SKM-1 (cell line): ENCODE results near the gene ACP3.
A peak's percentile ranks its signal among the peaks of the same experiment; 100 is the strongest.
"Not testable (repeated sequence)": the region's sequence is repeated elsewhere in the genome, so short reads cannot be mapped to it uniquely, and the experiment has no call there.

ENCODE experiments used
- DNase-seq: peaks from one replicate; lab custom pipeline; 2025; ENCODE audit not compliant: unreplicated experiment; lab: John Stamatoyannopoulos, UW

Gene ACP3

GRCh38 chr3:132317229-132317948 is at the start of gene ACP3:
Gene ACP3, plus strand, starts transcription at chr3:132317407. Its CDS starts 50 bp downstream, at chr3:132317457.
- peak; percentile 96 for DNase-seq

GRCh38 chr3:132268956-132269355 is 48.3 kb upstream of the ACP3 start:
- DNase-seq = no peak

GRCh38 chr3:132273036-132273435 is 44.2 kb upstream of the ACP3 start:
- DNase-seq = no peak

GRCh38 chr3:132276228-132276906 is 40.8 kb upstream of the ACP3 start:
- DNase-seq = no peak

GRCh38 chr3:132279030-132279429 is 38.2 kb upstream of the ACP3 start:
- DNase-seq = no peak

GRCh38 chr3:132283440-132283839 is 33.8 kb upstream of the ACP3 start:
- DNase-seq = peak; percentile 99

GRCh38 chr3:132283916-132284405 is 33.2 kb upstream of the ACP3 start:
- no peak for DNase-seq

- DNase-seq = no peak
These were observed 32.2 kb upstream of the ACP3 start for GRCh38 chr3:132284781-132285619.

- no peak for DNase-seq
These were observed 31.6 kb upstream of the ACP3 start for GRCh38 chr3:132285620-132285945.

- DNase-seq = no peak
These were observed 31.2 kb upstream of the ACP3 start for GRCh38 chr3:132286035-132286434.

- no peak for DNase-seq
These were observed 28.9 kb upstream of the ACP3 start for GRCh38 chr3:132288357-132288756.

- no peak for DNase-seq
These were observed 27.9 kb upstream of the ACP3 start for GRCh38 chr3:132289316-132289715.

GRCh38 chr3:132290833-132291232 is 26.4 kb upstream of the ACP3 start:
- peak; percentile 85 for DNase-seq

GRCh38 chr3:132292042-132292441 is 25.2 kb upstream of the ACP3 start:
- no peak for DNase-seq

GRCh38 chr3:132293251-132293650 is 24.0 kb upstream of the ACP3 start:
- peak; percentile 16 for DNase-seq

- DNase-seq = no peak
These were observed 22.3 kb upstream of the ACP3 start for GRCh38 chr3:132294906-132295305.

GRCh38 chr3:132303336-132304201 is 13.6 kb upstream of the ACP3 start:
- DNase-seq = not testable (repeated sequence)

- not testable (repeated sequence) for DNase-seq
These were observed 12.9 kb upstream of the ACP3 start for GRCh38 chr3:132304351-132304750.

GRCh38 chr3:132310057-132310456 is 7.2 kb upstream of the ACP3 start:
- DNase-seq = not testable (repeated sequence)

- DNase-seq = no peak
These were observed 5.9 kb upstream of the ACP3 start for GRCh38 chr3:132311316-132311715.

- DNase-seq = no peak
These were observed 5.4 kb upstream of the ACP3 start for GRCh38 chr3:132311841-132312240.
